ENCODE measurements around the gene ARPC5. TPM values are rescaled to one million over a fixed set of nuclear protein-coding genes. Genes with fewer than 3 reads are reported as not detected.

Gene ARPC5
- total RNA-seq, 2 donors from 2014 or later: 183 to 213 TPM

- no peak overlapping the region for H3K27ac Mint-ChIP-seq
- DNase-seq (ENCODE audit: low spot score in 2 of 2) (no peak), ATAC-seq (no peak)
- no peaks in the 10 kb centered on the region for H3K9me3 Mint-ChIP-seq
- H3K36me3 Mint-ChIP-seq: no peaks in the 10 kb centered on the region
These were observed 51.4 kb downstream of the ARPC5 start for GRCh38 chr1:183584147-183584546.

DNA sequence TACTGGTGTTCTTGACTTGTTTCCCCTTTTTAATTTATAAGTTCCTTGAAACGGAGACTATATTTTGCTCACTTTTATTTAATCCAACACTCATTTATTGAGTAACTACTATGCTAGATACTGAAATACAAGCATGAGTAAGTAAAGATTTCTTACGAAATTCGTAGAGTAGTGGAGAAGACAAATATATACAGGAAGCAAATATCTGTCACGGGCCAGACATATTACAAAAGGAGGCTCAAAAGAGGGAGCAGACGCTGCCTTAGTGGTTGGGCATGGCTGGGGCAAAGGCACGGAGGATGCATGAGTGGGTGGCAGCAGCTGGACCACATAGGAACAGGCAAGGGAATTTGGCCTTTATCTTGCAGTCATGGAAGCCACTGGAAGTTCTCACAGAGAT lies 52.1 kb downstream of the ARPC5 start:
- H3K9me3 Mint-ChIP-seq: no peaks in the 10 kb centered on the region
- DNase-seq (ENCODE audit: low spot score in 2 of 2) (no peak), ATAC-seq (no peak)
- H3K36me3 Mint-ChIP-seq: no peaks in the 10 kb centered on the region
- no peak overlapping the region for H3K27ac Mint-ChIP-seq

DNA sequence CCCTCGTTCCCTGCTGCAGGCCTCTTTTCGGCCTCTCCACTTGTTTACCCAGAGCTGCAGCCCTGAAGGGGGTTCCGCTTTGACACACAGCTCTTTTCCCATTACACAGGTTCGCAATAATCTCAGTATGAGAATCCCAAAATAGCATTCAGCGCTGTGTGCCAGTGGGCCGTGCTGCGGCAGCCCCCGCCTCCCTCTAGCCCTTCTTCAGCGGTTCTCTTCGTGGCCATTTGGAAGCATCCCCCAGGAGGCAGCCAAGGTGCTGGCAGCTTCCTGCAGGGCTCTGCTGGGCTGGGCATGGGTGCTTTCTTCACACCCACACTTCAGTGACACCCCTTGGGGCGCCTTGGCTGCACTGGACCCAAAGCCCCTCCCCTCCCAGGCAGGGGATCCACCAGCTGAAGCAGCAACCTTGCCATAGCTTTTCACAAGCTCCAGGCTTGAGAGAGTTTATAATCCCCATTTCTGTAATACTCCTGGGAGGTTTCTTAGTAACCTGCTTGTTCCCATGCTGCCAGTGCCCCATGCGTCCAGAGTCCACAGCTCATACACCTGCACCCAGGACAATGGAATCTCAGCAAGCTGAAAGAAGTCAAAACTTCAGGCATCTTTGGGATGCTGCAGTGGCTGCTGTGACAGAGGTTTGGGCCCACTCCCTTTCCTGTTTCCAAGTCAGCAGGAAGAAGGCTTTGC lies 53.4 kb downstream of the ARPC5 start:
- Mint-ChIP-seq H3K36me3 (no peaks in the 10 kb centered on the region), H3K27ac (no peak overlapping the region), H3K9me3 (no peaks in the 10 kb centered on the region)
- ATAC-seq (no peak), DNase-seq (ENCODE audit: low spot score in 2 of 2) (no peak)

- DNase-seq (ENCODE audit: low spot score in 2 of 2): no peak
- Mint-ChIP-seq H3K9me3 (no peaks in the 10 kb centered on the region), H3K36me3 (no peaks in the 10 kb centered on the region), H3K27ac (peak overlapping the region in 1 of 2 donors; percentile 38)
- peak; percentile 25 to 41 for ATAC-seq
These were observed 55.3 kb downstream of the ARPC5 start for GRCh38 chr1:183580281-183580682.

GRCh38 chr1:183578856-183579255 lies 56.7 kb downstream of the ARPC5 start:
- ATAC-seq (no peak), DNase-seq (ENCODE audit: low spot score in 2 of 2) (no peak)
- Mint-ChIP-seq H3K27ac (no peak overlapping the region), H3K9me3 (no peaks in the 10 kb centered on the region), H3K36me3 (no peaks in the 10 kb centered on the region)

- Mint-ChIP-seq H3K36me3 (no peaks in the 10 kb centered on the region), H3K9me3 (no peaks in the 10 kb centered on the region), H3K27ac (no peak overlapping the region)
- DNase-seq (ENCODE audit: low spot score in 2 of 2) (no peak), ATAC-seq (no peak)
These were observed 57.6 kb downstream of the ARPC5 start for GRCh38 chr1:183577897-183578465.

DNA sequence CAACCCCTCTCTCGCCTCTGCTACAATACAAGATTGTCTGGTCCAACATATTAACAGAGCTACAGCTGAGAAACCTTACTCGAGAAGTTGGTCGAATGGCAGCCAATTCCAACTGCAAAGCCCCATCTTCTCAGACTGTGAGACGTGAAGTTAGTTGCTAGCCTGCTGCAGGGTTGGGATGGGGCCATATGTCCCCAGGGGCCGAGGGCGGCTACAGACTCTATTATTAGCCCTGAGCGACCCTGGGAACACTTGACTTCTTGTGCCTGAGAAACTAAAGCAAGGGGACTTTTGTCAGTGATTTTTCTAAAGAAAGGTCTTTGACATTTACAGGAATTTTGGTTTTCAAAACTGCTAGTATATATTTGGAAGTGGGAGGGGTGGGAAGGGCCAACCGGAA lies 59.0 kb downstream of the ARPC5 start:
- Mint-ChIP-seq H3K36me3 (no peaks in the 10 kb centered on the region), H3K9me3 (no peaks in the 10 kb centered on the region), H3K27ac (no peak overlapping the region)
- DNase-seq (ENCODE audit: low spot score in 2 of 2) (no peak), ATAC-seq (no peak)

- no peaks in the 10 kb centered on the region for H3K36me3 Mint-ChIP-seq
- no peak overlapping the region for H3K27ac Mint-ChIP-seq
- no peak for ATAC-seq
- DNase-seq (ENCODE audit: low spot score in 2 of 2): no peak
- no peaks in the 10 kb centered on the region for H3K9me3 Mint-ChIP-seq
These were observed 60.0 kb downstream of the ARPC5 start for GRCh38 chr1:183575606-183576005.

DNA sequence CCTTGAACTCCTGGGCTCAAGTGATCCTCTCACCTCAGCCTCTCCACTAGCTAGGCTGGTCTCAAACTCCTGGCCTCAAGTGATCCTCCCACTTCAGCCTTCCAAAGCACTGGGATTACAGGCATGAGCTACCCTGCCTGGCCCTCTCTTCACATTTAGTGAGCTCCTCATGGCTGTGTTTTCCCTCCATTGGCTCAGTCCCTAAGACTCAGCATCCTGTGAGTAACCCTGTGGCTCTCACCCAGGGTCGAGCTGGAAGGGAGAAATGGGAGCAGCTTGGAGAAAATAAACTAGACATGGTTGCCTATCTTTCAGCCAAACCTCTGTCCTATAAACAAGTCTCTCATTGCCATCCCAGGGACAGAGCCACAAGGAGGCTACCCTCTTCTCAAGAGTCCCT lies 62.9 kb downstream of the ARPC5 start:
- DNase-seq (ENCODE audit: low spot score in 2 of 2): no peak
- H3K36me3 Mint-ChIP-seq: no peaks in the 10 kb centered on the region
- no peak for ATAC-seq
- no peak overlapping the region for H3K27ac Mint-ChIP-seq
- H3K9me3 Mint-ChIP-seq: no peaks in the 10 kb centered on the region

- ATAC-seq (no peak), DNase-seq (ENCODE audit: low spot score in 2 of 2) (no peak)
- Mint-ChIP-seq H3K9me3 (no peaks in the 10 kb centered on the region), H3K27ac (peak overlapping the region in 1 of 2 donors; percentile 69), H3K36me3 (no peaks in the 10 kb centered on the region)
These were observed 63.8 kb downstream of the ARPC5 start for GRCh38 chr1:183571678-183572268.

Other genes starting within 250 kb of the ARPC5 start
- gene NMNAT2, start 217.4 kb downstream of the ARPC5 start, total RNA-seq: not detected
- 10 to 100 TPM; 60.9 to 63.4 TPM for gene SMG7, start 163.3 kb downstream of the ARPC5 start, total RNA-seq
- 1 to 10 TPM; 4.3 to 9.1 TPM for gene NCF2, start 45.3 kb downstream of the ARPC5 start, total RNA-seq
- gene APOBEC4, start 17.5 kb upstream of the ARPC5 start, total RNA-seq: not detected
- 1 to 10 TPM; 3.2 TPM for gene RGL1, start 169.3 kb upstream of the ARPC5 start, total RNA-seq